Suprapubic skin (tissue), 4 donors: ENCODE results near the gene IFT172. TPM values are rescaled to one million over a fixed set of nuclear protein-coding genes. Genes with fewer than 3 reads are reported as not detected.
A peak's percentile ranks its signal among the peaks of the same experiment; 100 is the strongest.
"Not testable (repeated sequence)": the region's sequence is repeated elsewhere in the genome, so short reads cannot be mapped to it uniquely, and the experiment has no call there.

Source experiments
- DNase-seq, 2 donors: peaks; one replicate each; pipeline ENCODE4 v3.0.0-alpha.2; 2019; ENCODE audit warnings: low spot score in 2 of 2
- H3K27ac ChIP-seq: fragments of 200-600 bp; sonication (generic); one replicate; pipeline ENCODE4 v1.5.1; 2019
- H3K27me3 ChIP-seq: fragments of 200-600 bp; sonication (generic); one replicate; pipeline ENCODE4 v1.5.1; 2019
- H3K36me3 ChIP-seq: fragments of 200-600 bp; sonication (generic); one replicate; pipeline ENCODE4 v1.5.1; 2019
- H3K4me1 ChIP-seq: fragments of 200-600 bp; sonication (generic); one replicate; pipeline ENCODE4 v1.5.1; 2019
- H3K4me3 ChIP-seq: fragments of 200-600 bp; sonication (generic); one replicate; pipeline ENCODE4 v1.5.1; 2019; ENCODE audit warnings: mild to moderate bottlenecking
- H3K9me3 ChIP-seq: fragments of 200-600 bp; sonication (generic); one replicate; pipeline ENCODE4 v1.5.1; 2019
- EP300 ChIP-seq: sonication (generic); formaldehyde crosslinking; IDR thresholded peaks from one replicate; pipeline ENCODE4 v1.6.1; 2017; ENCODE audit warnings: antibody characterized with exemption
- POLR2A ChIP-seq, 2 donors: fragments of 450-650 bp; IDR thresholded peaks; one replicate each; pipeline ENCODE4 v1.6.1; 2017; ENCODE audit warnings: antibody characterized with exemption in 2 of 2, mild to moderate bottlenecking in 2 of 2, moderate library complexity in 2 of 2
- POLR2AphosphoS5 ChIP-seq, 3 donors: sonication (generic); formaldehyde crosslinking; IDR thresholded peaks; one replicate each; pipeline ENCODE4 v1.6.1; 2017; ENCODE audit warnings: antibody characterized with exemption in 3 of 3
- WGBS: methylation state at CpG from one replicate; pipeline ENCODE4 v1.1.5; 2018; 5-methylcytosine and 5-hydroxymethylcytosine counted together
- total RNA-seq, 4 donors: library from RNA; depleted of rRNA; stranded (reverse); fragments of >200 nt; gene quantifications; one replicate each; pipeline ENCODE4 v1.1.0, GENCODE V29; 2016
- TF ChIP-seq, protein P1 (sequence below), 2 donors: fragments of 200-600 bp in 1 of 2; fragments of 450-650 bp in 1 of 2; sonication (generic) in 1 of 2; IDR thresholded peaks; one replicate each; pipeline ENCODE4 v1.5.1; 2016 to 2019; ENCODE audit warnings: antibody characterized with exemption in 2 of 2, mild to moderate bottlenecking in 1 of 2, moderate library complexity in 1 of 2

IFT172 gene, protein sequence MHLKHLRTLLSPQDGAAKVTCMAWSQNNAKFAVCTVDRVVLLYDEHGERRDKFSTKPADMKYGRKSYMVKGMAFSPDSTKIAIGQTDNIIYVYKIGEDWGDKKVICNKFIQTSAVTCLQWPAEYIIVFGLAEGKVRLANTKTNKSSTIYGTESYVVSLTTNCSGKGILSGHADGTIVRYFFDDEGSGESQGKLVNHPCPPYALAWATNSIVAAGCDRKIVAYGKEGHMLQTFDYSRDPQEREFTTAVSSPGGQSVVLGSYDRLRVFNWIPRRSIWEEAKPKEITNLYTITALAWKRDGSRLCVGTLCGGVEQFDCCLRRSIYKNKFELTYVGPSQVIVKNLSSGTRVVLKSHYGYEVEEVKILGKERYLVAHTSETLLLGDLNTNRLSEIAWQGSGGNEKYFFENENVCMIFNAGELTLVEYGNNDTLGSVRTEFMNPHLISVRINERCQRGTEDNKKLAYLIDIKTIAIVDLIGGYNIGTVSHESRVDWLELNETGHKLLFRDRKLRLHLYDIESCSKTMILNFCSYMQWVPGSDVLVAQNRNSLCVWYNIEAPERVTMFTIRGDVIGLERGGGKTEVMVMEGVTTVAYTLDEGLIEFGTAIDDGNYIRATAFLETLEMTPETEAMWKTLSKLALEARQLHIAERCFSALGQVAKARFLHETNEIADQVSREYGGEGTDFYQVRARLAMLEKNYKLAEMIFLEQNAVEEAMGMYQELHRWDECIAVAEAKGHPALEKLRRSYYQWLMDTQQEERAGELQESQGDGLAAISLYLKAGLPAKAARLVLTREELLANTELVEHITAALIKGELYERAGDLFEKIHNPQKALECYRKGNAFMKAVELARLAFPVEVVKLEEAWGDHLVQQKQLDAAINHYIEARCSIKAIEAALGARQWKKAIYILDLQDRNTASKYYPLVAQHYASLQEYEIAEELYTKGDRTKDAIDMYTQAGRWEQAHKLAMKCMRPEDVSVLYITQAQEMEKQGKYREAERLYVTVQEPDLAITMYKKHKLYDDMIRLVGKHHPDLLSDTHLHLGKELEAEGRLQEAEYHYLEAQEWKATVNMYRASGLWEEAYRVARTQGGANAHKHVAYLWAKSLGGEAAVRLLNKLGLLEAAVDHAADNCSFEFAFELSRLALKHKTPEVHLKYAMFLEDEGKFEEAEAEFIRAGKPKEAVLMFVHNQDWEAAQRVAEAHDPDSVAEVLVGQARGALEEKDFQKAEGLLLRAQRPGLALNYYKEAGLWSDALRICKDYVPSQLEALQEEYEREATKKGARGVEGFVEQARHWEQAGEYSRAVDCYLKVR (N-terminal part only)
- total RNA-seq: 10 to 100 TPM; 21.6 to 70.0 (median 27.4) TPM

DNA sequence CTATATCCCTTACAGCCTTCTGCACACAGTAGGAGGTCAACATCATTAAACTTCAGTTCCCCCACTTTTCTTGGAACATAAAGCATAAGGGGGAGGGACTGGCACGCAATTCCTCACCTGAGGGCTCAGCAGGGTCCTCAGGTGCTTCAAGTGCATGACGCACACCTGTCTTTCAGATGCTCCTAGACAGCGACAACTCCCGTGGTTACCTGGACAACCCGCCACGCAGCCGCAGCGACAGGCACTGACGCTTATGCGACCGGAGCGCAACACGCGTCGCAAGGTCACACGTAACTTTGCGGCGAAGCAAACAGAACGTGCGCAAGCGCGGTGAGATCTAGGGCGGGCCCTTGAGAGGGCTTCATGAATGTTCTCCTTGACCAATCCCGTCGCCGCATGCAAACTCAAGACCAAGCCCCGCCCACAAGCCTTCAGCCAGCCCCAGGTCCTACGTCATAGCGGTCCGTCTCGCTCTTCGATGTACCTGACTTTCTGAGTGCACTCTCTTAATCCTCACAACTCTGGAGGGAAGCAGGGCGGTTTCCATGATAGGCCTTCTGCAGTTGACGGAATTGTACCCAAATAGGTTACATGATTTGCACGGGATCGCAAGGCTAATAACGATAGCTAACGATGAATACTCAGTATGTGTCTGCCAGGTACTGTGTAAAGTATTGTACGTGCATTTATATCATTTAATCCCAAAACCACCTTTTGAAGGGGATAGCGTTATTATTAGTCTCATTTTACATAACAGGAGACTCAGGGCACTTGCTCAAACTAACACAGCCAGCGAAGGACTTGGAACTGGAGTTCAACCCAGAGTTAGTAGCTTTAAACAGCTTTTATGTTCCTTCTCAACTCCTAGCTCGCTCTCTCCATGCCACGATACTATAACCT is at the start of gene IFT172:
TSS of gene IFT172 (minus strand) at position 246 of the 900 bp plus-strand sequence. CDS start at position 156, 90 bp downstream.
- Histone ChIP-seq H3K27me3 (no peaks in the 10 kb centered on the region), H3K4me1 (peaks cover 25% of the 10 kb centered on the region), H3K9me3 (no peaks in the 10 kb centered on the region), H3K4me3 (peak within 1 kb of the TSS; percentile 63), H3K36me3 (no peaks in the 10 kb centered on the region), H3K27ac (peak within 1 kb of the TSS; percentile 62)
- peak; percentile 100 for DNase-seq
- 11% methylated on average over 28 of the region's 43 CpGs for WGBS
- TF ChIP-seq POLR2AphosphoS5 (IDR thresholded peaks at IDR 0.05) (peak; percentile 2 to 70 (median 6)), POLR2A (IDR thresholded peaks at IDR 0.05) (no peak), EP300 (no peak)
- TF ChIP-seq, protein P1, sequence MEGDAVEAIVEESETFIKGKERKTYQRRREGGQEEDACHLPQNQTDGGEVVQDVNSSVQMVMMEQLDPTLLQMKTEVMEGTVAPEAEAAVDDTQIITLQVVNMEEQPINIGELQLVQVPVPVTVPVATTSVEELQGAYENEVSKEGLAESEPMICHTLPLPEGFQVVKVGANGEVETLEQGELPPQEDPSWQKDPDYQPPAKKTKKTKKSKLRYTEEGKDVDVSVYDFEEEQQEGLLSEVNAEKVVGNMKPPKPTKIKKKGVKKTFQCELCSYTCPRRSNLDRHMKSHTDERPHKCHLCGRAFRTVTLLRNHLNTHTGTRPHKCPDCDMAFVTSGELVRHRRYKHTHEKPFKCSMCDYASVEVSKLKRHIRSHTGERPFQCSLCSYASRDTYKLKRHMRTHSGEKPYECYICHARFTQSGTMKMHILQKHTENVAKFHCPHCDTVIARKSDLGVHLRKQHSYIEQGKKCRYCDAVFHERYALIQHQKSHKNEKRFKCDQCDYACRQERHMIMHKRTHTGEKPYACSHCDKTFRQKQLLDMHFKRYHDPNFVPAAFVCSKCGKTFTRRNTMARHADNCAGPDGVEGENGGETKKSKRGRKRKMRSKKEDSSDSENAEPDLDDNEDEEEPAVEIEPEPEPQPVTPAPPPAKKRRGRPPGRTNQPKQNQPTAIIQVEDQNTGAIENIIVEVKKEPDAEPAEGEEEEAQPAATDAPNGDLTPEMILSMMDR (IDR thresholded peaks at IDR 0.05): no peak

DNA sequence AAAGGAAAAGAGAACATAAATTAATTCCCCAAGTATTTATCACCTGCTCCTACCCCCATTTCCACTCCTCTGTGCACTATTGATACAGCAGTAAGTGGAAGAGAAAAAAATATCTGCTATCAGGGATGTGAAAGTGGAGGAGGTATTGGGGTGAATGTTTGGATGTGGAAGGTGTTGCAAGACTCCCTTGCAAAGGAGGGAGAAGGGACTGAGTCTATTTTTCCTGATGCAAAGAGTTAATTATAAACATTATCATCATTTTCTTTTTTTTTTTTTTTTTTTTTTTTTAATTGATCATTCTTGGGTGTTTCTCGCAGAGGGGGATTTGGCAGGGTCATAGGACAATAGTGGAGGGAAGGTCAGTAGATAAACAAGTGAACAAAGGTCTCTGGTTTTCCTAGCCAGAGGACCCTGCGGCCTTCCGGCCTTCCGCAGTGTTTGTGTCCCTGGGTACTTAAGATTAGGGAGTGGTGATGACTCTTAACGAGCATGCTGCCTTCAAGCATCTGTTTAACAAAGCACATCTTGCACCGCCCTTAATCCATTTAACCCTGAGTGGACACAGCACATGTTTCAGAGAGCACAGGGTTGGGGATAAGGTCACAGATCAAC is 49.4 kb upstream of the IFT172 start:
- not testable (repeated sequence) for H3K36me3 ChIP-seq, H3K4me3 ChIP-seq, H3K27ac ChIP-seq, DNase-seq, H3K27me3 ChIP-seq, H3K4me1 ChIP-seq, H3K9me3 ChIP-seq
- 0% methylated on average over 1 of the region's 6 CpGs for WGBS

GRCh38 chr2:27537287-27537686 is 47.7 kb upstream of the IFT172 start:
- H3K4me1 ChIP-seq: no peaks in the 10 kb centered on the region
- TF ChIP-seq, protein P1 (IDR thresholded peaks at IDR 0.05): no peak
- no peak for TF ChIP-seq EP300
- TF ChIP-seq POLR2A (IDR thresholded peaks at IDR 0.05): no peak
- 70% methylated on average over 4 of the region's 4 CpGs for WGBS

DNA sequence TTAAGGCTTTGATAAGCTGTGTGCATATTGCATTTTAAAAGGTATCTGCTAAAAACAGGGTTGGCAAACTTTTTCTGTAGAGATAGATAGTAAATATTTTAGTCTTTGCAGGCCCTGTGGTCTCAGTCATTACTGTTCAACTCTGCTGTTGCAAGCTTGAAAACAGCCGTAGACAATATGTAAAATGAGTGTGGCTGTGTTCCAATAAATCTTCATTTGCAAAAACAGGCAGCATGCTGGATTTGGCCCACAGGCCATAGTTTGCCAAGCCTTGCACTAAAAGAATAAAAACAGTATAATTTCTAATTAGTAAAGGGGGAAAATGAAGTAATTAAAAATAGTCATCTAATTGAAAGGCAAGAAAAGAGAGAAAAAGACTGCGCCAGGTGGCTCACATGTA is 42.4 kb upstream of the IFT172 start:
- no peaks in the 10 kb centered on the region for H3K9me3 ChIP-seq
- H3K4me1 ChIP-seq: no peaks in the 10 kb centered on the region
- peaks cover 4% of the 10 kb centered on the region for H3K27me3 ChIP-seq
- no peaks in the 10 kb centered on the region for H3K36me3 ChIP-seq
- TF ChIP-seq POLR2AphosphoS5 (IDR thresholded peaks at IDR 0.05): no peak
- 67% methylated on average over 2 of the region's 2 CpGs for WGBS
- DNase-seq: no peak
- H3K27ac ChIP-seq: no peak overlapping the region
- H3K4me3 ChIP-seq: no peak overlapping the region

More at GRCh38 chr2:27537287-27537686, 47.7 kb upstream of the IFT172 start:
- no peak overlapping the region for H3K27ac ChIP-seq
- no peak for DNase-seq
- no peaks in the 10 kb centered on the region for H3K36me3 ChIP-seq
- H3K9me3 ChIP-seq: no peaks in the 10 kb centered on the region
- H3K27me3 ChIP-seq: no peaks in the 10 kb centered on the region
- H3K4me3 ChIP-seq: no peak overlapping the region

- 53% methylated on average over 3 of the region's 3 CpGs for WGBS
These were observed 37.6 kb upstream of the IFT172 start for GRCh38 chr2:27527182-27527581.

More at GRCh38 chr2:27527182-27527581, 37.6 kb upstream of the IFT172 start:
- peaks cover 10% of the 10 kb centered on the region for H3K27me3 ChIP-seq
- H3K4me1 ChIP-seq: no peaks in the 10 kb centered on the region
- no peaks in the 10 kb centered on the region for H3K36me3 ChIP-seq
- no peaks in the 10 kb centered on the region for H3K9me3 ChIP-seq
- no peak overlapping the region for H3K27ac ChIP-seq
- DNase-seq: no peak
- TF ChIP-seq POLR2A (IDR thresholded peaks at IDR 0.05) (no peak), EP300 (no peak), POLR2AphosphoS5 (IDR thresholded peaks at IDR 0.05) (no peak)
- TF ChIP-seq, protein P1 (IDR thresholded peaks at IDR 0.05): no peak
- no peak overlapping the region for H3K4me3 ChIP-seq
